ENCODE measurements around the gene SGK1.

- no peak for TF ChIP-seq RAD21 (IDR thresholded peaks at IDR 0.05; ENCODE audit: low read length)
- no peak for TF ChIP-seq CTCF (IDR thresholded peaks at IDR 0.05)
- no peak for TF ChIP-seq SIN3A (IDR thresholded peaks at IDR 0.05; ENCODE audit: borderline replicate concordance, low read depth, low read length)
- no peak for TF ChIP-seq RCOR1 (IDR thresholded peaks at IDR 0.05; ENCODE audit: low read length)
- no peak for TF ChIP-seq MAX (IDR thresholded peaks at IDR 0.05; ENCODE audit: low read depth)
- TF ChIP-seq NFIC (IDR thresholded peaks at IDR 0.05; ENCODE audit: borderline replicate concordance) = no peak
- TF ChIP-seq ELF1 (IDR thresholded peaks at IDR 0.05) = no peak
- TF ChIP-seq, protein P1, sequence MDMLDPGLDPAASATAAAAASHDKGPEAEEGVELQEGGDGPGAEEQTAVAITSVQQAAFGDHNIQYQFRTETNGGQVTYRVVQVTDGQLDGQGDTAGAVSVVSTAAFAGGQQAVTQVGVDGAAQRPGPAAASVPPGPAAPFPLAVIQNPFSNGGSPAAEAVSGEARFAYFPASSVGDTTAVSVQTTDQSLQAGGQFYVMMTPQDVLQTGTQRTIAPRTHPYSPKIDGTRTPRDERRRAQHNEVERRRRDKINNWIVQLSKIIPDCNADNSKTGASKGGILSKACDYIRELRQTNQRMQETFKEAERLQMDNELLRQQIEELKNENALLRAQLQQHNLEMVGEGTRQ (IDR thresholded peaks at IDR 0.05; ENCODE audit: borderline replicate concordance, low read depth, low read length) = no peak
- no peak for TF ChIP-seq POLR2AphosphoS5 (IDR thresholded peaks at IDR 0.05; ENCODE audit: low read depth, low read length)
- TF ChIP-seq EP300 (IDR thresholded peaks at IDR 0.05; ENCODE audit: borderline replicate concordance in 1 of 2, low read depth in 1 of 2, low read length in 1 of 2) = no peak
- TF ChIP-seq TAF1 (IDR thresholded peaks at IDR 0.05; ENCODE audit: borderline replicate concordance, low read depth, low read length) = no peak
Measured at GRCh38 chr6:134217105-134217797, 100.7 kb downstream of the SGK1 start.

Data from SK-N-SH (cell line).